ENCODE data around the gene CHPF2.

- TF ChIP-seq CTCF (IDR thresholded peaks at IDR 0.05; ENCODE audit: borderline replicate concordance, extremely low read depth, low read length, poor library complexity, severe bottlenecking) (no peak), EZH2 (IDR thresholded peaks at IDR 0.05; ENCODE audit: borderline replicate concordance, low read depth, low read length, severe bottlenecking) (no peak)
These were observed 18.2 kb downstream of the CHPF2 start for GRCh38 chr7:151250181-151251132.

Data from DND-41 (cell line).